Fibroblast of upper back skin (primary cell): ENCODE measurements around the gene GLIPR1.
"Not testable (repeated sequence)": the region's sequence is repeated elsewhere in the genome, so short reads cannot be mapped to it uniquely, and the experiment has no call there.

Source experiments
- DNase-seq: peaks from one replicate; pipeline ENCODE4 v3.0.0-alpha.2; 2013

Gene GLIPR1

DNA sequence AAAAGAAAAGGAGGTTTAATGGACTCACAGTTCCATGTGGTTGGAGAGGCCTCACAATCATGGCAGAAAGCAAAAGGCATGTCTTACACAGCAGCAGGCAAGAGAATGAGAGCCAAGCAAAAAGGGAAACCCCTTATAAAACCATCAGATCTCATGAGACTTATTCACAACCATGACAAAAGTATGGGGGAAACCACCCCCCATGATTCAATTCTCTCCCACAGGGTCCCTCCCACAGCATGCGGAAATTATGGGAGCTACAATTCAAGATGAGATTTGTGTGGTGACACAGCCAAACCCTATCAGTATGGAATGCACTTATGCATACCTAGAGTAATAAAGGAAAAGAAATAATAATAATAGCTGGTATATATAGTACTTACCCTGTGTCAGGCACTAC, 4.5 kb upstream of the GLIPR1 start:
- peak; percentile 34 for DNase-seq

DNA sequence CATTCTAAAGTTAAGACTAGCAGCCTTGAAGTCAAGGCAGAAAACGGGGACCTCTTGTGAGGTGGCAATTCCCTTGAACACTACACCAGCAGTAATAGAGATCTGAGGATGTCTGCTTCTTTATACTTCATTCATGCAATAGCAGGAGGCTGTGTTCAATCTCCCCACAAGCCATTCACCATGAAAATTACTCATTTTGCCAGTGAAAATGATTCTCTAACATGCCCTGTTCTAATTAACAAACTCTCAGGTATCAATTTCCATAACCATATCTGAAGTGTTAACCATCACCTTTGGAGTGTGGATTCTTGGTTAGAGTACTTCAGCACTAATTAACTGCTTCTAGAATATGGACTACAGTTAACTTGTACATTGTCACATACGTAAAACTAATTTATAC, 3.4 kb upstream of the GLIPR1 start:
- DNase-seq, result no peak

DNA sequence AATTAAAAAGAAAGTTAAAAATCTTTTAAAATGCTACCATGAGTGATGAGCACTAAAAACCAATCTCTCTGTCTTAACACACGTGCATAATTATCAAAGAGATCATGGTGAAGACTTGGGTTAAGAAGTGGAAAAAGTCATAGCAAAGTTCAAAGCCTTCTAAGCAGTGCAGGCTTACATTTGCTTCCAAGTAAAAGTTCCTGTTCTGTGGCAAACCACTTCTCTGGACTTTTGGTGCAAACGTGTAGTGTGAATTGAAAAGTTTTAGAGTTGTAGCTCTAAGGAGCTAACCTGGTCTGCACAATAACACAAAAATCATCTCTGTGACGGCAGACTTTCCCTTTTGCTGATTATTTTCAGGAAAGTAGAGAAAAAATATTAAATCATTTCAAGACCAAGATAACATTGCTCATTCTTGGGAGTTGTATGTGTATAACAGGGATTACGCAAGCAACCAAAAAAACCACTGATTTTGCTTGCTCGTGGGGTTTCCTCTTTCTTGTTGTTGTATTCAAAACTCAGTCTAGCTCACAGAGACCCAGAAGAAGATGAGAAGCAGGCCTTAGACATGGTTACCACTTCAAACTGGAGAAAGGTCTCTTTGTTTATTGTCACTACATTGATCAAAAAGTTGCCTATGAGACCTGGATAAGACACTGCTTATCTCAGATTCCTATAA, 2.3 kb upstream of the GLIPR1 start:
- peak; percentile 75 for DNase-seq

DNA sequence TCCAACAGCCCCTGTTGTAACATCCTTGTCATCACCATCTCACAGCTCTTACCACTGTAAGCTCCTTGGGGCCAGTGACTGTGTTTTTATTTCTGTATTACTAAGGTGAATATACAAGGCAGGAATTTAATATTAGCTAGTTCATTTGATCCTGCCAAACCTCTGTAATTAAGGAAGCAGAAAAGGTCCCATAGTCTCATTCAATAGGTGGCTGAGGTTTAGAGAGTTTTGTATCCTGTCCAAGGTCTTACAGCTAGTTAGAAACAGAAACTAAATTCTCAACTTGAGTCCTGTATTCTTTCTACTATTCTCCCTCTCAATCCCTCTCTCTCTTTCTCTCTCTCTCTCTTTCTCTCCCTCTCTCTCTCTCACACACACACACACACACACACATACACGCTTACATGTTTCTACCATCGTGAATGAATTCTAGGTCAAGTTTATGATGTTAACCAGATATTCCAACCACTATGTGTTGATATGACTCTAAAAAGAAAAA, 543 bp upstream of the GLIPR1 start:
- peak; percentile 78 for DNase-seq

- DNase-seq, result peak; percentile 34
Observed at GRCh38 chr12:75481013-75481705, 604 bp downstream of the GLIPR1 start.

- DNase-seq, result peak; percentile 69
Observed at GRCh38 chr12:75481774-75482173, 1.2 kb downstream of the GLIPR1 start.

GRCh38 chr12:75482646-75483045, 2.1 kb downstream of the GLIPR1 start:
- DNase-seq, result no peak

DNA sequence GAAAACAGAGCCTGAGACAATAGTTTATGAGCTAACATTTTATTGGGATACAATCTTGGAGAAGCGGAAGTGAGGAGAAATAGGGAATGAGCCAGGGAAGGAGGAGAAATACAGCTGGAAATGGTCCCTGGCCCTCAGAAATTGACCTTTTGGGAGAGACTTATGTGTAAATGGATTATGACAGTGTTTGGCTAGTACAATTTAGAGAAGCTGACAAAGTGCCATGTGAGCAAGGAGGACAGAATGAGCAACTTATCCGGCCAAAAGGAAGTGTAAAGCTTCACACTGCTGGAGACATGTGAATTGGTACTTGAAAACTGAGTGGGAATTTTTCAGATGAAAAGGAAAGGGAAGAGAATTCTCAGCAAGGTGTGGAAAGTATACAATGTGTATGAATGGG, 2.9 kb downstream of the GLIPR1 start:
- no peak for DNase-seq

GRCh38 chr12:75484450-75484849, 3.9 kb downstream of the GLIPR1 start:
- not testable (repeated sequence) for DNase-seq

- no peak for DNase-seq
Observed at GRCh38 chr12:75487308-75487707, 6.8 kb downstream of the GLIPR1 start.

GRCh38 chr12:75488553-75488952, 8.0 kb downstream of the GLIPR1 start:
- peak; percentile 53 for DNase-seq

- no peak for DNase-seq
Observed at GRCh38 chr12:75489187-75489586, 8.6 kb downstream of the GLIPR1 start.

- DNase-seq, result no peak
Observed at GRCh38 chr12:75489613-75490210, 9.2 kb downstream of the GLIPR1 start.

GRCh38 chr12:75491169-75491568, 10.6 kb downstream of the GLIPR1 start:
- no peak for DNase-seq

DNA sequence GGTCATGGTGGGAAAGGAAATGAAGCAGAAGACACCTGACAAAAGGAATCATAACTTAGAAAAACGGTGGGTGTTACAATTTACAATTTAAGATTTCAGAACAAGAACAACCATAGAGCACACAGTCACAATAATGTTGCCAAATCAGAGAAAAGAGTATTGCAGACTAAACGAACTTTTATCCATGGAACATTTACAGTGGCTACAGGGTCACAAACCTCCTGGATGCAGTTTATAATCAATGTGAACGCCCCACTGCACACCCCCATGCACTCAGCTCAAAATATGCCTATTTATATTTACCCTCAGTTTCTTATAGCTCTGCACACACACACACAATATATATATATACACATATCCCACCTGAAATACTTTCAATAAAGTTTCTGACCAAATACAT, 22.9 kb downstream of the GLIPR1 start:
- DNase-seq, result no peak

DNA sequence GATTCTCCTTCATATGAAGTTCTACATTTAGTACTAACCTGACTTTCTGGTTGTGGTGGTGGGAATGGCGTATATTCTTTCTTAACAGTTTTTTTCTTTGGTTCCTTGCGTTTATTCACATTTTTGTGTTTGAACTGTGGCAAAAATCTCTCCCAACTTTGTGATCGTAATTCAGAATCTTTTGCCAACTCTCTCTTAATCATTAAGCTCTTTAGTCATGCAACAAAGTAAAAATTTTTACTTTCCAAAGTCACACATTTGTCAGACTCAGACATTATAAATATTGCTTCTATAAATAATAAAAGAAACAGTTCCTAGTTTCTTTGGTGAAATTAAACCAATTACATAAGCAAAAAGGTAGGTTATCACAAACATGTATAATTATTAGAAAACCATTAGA, 23.3 kb downstream of the GLIPR1 start:
- no peak for DNase-seq

- no peak for DNase-seq
Observed at GRCh38 chr12:75505706-75506312, 25.3 kb downstream of the GLIPR1 start.

DNA sequence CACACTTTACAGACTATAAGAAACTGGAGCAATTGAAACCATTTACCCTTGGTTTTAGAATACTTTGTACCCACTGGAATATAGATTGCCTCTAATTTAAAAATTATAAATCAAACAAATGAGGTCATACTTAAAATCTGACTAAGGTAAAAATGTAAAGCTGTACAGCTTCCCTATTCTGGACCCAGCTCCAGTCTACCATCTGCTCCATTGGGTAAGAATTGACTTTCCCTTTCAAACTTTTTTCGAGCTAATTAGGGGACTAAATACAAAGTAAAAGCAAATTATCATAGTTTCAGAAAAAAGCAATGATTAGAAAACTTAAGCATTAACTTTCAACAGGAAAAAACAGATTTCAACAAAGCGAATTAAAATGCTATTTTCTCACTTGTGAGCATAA, 26.5 kb downstream of the GLIPR1 start:
- no peak for DNase-seq

- DNase-seq, result no peak
Observed at GRCh38 chr12:75508159-75508558, 27.6 kb downstream of the GLIPR1 start.

- no peak for DNase-seq
Observed at GRCh38 chr12:75509621-75510020, 29.1 kb downstream of the GLIPR1 start.

DNA sequence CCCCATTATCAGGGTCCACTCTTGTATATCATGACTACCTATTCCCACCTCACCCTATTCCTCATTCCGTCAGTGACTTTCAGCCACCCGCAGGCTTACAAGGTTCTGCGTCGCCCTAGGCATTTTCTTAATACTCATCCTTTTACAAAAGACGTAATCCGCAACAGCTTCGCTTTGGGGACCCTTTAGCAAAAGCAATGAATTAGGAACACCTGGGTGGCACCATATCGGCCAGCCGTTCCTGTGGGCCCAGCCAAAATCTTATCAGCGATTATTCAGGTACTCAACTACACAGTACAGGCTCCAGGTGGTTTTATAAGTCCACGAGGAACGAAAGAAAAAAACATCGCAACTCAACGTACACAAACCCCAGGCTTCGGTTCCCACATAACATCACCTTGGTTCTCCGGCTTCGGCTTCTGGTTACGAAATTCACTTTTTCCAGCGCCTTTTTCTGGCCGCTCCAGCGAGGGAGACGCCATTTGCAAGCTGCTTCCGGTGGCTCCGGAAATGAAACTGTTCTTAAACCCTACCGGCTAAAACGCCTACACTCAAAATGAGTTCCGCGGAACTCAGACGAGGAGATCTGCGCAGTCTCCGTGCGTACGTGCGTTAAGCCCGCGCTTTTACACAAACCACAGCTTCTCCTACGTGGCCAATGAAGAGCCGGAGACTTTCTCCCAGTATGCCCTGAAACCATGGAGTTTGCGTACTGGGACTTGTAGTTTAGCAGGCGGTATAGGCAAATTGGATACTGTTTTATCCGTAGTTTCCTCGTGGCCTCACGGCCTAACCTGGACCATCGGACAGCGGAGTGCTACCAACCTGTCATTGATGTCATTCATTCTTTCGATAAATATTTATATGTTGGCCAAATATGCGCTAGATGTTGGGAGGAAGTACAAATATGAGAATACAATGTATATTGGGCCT, 30.8 kb downstream of the GLIPR1 start, which contains the start of gene KRR1:
TSS of gene KRR1 (minus strand) at position 494 of the 933 bp plus-strand sequence. CDS start at position 482, 12 bp downstream.
- peak; percentile 99 for DNase-seq

GRCh38 chr12:75521224-75521623, 40.7 kb downstream of the GLIPR1 start:
- not testable (repeated sequence) for DNase-seq
